Mucosa of stomach (tissue), 1 donor: Measurements from ENCODE around the gene RTL10.

Source experiments
- H3K27me3 ChIP-seq: one replicate; pipeline ENCODE4 v1.7.0; 2013; ENCODE audit warnings: mild to moderate bottlenecking, low read length; ENCODE audit not compliant: control insufficient read depth, insufficient read depth
- H3K36me3 ChIP-seq: one replicate; pipeline ENCODE4 v1.7.0; 2013; ENCODE audit warnings: low read length; ENCODE audit not compliant: control insufficient read depth, insufficient read depth
- H3K4me1 ChIP-seq: one replicate; pipeline ENCODE4 v1.7.0; 2013; ENCODE audit warnings: mild to moderate bottlenecking, low read length; ENCODE audit not compliant: control insufficient read depth, insufficient read depth
- H3K4me3 ChIP-seq: one replicate; pipeline ENCODE4 v1.7.0; 2013; ENCODE audit warnings: low read length
- H3K9ac ChIP-seq: one replicate; pipeline ENCODE4 v1.7.0; 2013; ENCODE audit warnings: mild to moderate bottlenecking, low read length, moderate library complexity
- H3K9me3 ChIP-seq: one replicate; pipeline ENCODE4 v1.7.0; 2013; ENCODE audit warnings: mild to moderate bottlenecking, low read length, moderate library complexity; ENCODE audit not compliant: control insufficient read depth
- donor health status: Pancreatic carcinoma.

Gene RTL10

DNA sequence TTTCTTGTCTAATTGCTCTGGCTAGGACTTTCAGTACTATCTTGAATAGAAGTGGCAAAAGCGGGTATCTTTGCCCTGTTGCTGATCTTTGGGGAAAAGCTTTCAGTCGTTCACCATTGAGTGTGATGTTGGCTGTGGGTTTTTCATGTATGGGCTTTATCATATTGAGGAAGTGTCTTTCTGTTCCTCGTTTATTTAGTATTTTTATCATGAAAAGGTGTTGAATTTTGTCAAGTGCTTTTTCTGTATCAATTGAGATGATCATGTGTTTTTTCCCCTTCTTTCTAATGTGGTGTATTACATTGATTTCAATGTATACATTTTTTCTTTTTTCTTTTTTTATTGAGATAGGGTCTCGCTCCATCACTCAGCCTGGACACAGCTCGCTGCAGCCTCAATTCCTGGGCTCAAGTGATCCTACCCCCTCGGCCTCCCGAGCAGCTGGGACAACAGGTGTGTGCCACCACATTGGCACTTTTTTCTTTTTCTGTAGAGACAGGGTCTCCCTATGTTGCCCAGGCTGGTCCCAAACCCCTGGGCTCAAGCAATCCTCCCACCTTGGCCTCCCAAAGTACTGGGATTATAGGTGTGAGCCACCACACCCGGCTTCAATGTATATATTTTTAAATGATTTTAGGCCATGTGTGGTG lies 5.3 kb upstream of the RTL10 start:
- H3K36me3 ChIP-seq = no peaks in the 10 kb centered on the region
- peaks cover 11% of the 10 kb centered on the region for H3K4me1 ChIP-seq
- no peaks in the 10 kb centered on the region for H3K9me3 ChIP-seq
- H3K9ac ChIP-seq = no peak overlapping the region
- H3K4me3 ChIP-seq = no peak overlapping the region
- H3K27me3 ChIP-seq = no peaks in the 10 kb centered on the region

DNA sequence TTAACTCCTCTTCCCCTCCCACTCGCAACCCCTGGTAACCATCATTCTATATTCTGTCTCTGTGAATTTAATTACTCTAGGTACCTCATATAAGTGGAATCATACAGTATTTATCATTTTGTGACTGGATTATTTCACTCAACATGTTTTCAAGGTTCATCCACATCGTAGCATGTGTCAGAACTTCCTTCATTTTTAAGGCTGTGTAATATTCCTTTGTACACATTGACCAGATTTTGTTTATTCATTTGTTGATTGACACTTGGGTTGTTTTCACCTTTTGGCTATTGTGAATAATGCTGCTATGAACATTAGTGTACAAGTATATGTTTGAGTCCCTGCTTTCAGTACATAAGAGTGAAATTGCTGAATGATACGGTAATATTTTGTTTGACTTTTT lies 2.7 kb upstream of the RTL10 start:
- Histone ChIP-seq H3K4me3 (no peak overlapping the region), H3K9me3 (no peaks in the 10 kb centered on the region), H3K4me1 (peaks cover 29% of the 10 kb centered on the region), H3K36me3 (no peaks in the 10 kb centered on the region), H3K27me3 (no peaks in the 10 kb centered on the region), H3K9ac (no peak overlapping the region)

DNA sequence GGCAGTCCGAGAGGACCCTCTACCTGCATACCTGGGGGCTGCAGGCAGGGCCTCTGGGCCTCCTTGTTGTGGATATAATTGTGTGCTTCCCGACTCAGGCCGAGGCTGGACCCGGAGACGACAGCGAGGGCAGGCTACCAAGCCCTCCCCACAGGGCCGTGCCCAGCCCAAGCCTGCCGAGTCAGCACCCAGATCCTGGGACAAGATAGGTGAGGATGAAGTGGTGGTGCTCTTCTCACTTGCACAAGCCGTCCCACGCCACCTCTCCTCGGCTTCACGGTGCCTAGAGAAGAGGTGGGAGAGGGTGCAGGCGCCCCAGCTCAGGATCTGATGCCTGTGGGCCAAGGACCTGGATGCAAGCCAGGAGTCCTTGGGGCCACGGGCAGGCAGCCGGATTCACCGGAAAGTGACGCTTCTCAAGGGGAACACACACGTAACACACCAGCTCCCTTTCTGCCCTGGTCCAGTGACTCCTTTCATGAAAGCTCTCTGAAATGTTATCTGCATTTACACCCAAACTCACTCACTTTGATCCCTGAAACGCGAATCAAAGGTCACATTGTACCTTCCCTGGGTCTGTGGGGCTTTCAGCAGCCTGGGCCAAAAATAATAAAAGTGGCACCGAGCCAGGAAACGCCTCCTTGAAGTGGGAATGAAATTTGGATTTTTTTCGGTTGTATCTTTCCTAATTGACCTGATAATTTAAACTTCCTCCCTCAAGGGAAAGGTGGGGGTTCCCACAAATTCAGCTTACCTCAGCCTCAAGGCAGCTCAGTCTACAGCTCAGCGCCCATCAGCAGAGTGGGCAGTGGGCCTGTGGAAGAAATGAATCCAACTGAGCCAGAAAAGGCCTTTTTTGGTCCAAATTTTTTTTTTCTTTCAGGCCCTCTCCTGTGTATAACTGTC lies 1.1 kb upstream of the RTL10 start:
- Histone ChIP-seq H3K9ac (peak overlapping the region; percentile 79), H3K27me3 (no peaks in the 10 kb centered on the region)

DNA sequence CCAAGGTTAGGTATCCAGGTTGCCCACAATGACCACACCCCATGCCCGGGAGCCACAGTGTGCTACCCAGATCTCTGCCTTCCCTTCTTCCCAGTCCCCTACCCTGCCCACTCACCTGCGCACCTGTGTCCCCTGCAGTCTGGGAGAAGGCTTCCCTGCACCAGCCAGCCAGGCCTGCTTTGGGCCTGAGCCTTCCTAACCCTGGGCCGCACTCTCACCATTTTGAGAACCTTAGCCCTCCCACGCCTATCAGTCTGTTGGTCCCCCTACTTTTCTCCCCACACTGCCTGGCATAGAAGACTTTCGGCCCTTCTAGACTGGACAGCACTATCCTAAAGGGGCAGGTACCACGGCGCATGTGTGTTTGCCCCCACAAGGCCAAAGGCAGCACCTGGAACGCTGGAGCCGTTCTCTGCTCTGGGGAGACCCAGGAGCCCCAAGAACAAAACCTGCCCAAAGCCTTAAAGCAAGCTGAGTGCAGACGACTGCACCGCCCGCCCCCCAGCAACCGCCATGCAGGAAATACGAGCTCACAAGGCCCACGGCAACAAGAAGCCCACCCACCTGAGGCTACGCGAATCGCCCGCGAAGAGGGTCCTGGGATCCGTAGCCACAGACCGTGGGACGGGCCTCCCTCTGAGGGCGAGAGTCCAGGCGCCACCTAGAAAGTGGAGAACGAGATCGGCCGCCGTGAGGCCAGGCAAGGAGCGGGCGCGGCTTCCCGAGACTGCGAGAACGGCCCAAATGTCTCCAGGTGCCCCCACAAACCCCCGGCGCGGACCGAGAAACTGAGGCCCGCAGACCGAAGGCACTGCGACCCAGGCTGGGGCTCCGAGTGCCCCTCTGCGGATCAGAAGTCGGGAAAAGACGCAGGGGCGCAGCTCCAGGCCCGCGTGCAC lies 546 bp downstream of the RTL10 start:
- H3K9ac ChIP-seq = peak overlapping the region; percentile 88
- H3K36me3 ChIP-seq = peaks cover 4% of the 10 kb centered on the region
- H3K9me3 ChIP-seq = no peaks in the 10 kb centered on the region
- H3K4me3 ChIP-seq = peak overlapping the region; percentile 87
- H3K4me1 ChIP-seq = peaks cover 37% of the 10 kb centered on the region
- H3K27me3 ChIP-seq = no peaks in the 10 kb centered on the region

More for the DNA sequence above, 1.1 kb upstream of the RTL10 start:
- H3K4me3 ChIP-seq = peak overlapping the region; percentile 87
- H3K9me3 ChIP-seq = no peaks in the 10 kb centered on the region
- H3K36me3 ChIP-seq = peaks cover 4% of the 10 kb centered on the region
- peaks cover 37% of the 10 kb centered on the region for H3K4me1 ChIP-seq

DNA sequence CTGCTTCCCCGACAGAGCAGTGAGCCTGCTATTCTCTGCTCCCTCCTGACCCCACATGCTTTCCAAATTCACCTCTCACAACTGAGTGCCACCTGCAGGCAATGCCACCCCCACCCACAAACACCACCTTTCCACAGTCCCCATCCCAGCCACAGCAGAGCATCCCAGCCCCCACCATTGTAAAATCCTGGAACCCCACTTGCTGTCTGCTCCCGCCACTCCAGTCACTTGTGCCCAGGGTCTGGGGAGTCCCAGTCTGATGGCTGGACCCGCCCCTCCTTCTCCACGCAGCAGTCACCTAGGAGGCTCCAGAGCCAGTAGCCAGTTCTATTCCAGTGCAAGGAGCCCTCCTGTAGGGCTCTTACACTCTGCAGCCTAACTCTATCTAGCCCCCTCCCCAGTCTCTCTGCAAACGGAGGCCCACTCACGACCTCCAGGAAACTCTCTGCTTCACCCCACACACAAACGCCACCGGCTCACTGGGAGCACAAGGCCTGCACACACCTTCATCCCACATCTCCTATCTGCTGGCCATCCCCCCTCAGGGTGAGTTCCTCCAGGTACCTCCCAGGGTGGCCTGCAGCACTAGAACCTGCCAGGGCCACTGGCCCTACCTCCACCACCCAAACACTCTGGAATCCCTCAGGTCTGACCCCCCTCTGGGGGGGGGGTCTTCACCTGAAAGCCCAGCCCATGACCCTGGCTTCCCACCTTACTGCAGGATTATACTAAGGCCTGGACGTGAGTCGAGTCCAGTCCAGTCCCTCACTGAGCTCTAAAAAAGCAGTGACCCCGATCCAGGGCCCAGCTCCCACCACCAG lies 1.4 kb downstream of the RTL10 start:
- no peaks in the 10 kb centered on the region for H3K9me3 ChIP-seq
- H3K9ac ChIP-seq = peak overlapping the region; percentile 88
- peaks cover 45% of the 10 kb centered on the region for H3K4me1 ChIP-seq
- peaks cover 4% of the 10 kb centered on the region for H3K36me3 ChIP-seq
- peak overlapping the region; percentile 87 for H3K4me3 ChIP-seq
- no peaks in the 10 kb centered on the region for H3K27me3 ChIP-seq

DNA sequence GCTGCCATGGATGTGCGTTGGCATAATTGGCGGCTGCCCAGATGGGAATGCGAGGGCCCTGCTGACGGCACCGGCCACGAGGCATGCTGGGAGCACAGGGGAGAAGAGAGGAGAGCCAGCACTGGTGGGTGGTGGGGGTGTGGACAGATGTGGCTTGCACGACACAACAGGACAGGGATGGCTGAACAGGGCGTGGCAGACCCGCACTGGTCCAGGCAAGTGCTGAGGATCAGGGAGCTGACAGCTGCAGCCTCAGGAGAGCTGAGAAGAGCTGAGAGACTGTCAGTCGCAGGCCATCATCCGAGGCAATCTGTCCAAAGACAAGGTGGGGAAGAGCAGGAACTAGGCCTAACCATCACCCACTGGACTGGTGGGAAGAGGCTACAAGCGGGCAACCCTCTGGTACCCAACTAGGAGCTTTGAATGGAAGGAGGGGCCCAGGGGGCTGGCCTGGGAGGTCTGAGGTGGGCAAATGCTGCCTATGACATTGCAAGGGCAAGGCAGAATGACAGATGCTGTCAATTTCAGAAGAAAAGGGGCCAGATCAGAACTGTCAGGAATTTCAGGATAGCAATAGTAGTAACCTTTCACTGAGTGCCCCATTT lies 2.4 kb downstream of the RTL10 start:
- H3K27me3 ChIP-seq = no peaks in the 10 kb centered on the region
- H3K9me3 ChIP-seq = no peaks in the 10 kb centered on the region
- no peak overlapping the region for H3K4me3 ChIP-seq
- peak overlapping the region; percentile 88 for H3K9ac ChIP-seq
- H3K4me1 ChIP-seq = peaks cover 48% of the 10 kb centered on the region
- peaks cover 4% of the 10 kb centered on the region for H3K36me3 ChIP-seq

DNA sequence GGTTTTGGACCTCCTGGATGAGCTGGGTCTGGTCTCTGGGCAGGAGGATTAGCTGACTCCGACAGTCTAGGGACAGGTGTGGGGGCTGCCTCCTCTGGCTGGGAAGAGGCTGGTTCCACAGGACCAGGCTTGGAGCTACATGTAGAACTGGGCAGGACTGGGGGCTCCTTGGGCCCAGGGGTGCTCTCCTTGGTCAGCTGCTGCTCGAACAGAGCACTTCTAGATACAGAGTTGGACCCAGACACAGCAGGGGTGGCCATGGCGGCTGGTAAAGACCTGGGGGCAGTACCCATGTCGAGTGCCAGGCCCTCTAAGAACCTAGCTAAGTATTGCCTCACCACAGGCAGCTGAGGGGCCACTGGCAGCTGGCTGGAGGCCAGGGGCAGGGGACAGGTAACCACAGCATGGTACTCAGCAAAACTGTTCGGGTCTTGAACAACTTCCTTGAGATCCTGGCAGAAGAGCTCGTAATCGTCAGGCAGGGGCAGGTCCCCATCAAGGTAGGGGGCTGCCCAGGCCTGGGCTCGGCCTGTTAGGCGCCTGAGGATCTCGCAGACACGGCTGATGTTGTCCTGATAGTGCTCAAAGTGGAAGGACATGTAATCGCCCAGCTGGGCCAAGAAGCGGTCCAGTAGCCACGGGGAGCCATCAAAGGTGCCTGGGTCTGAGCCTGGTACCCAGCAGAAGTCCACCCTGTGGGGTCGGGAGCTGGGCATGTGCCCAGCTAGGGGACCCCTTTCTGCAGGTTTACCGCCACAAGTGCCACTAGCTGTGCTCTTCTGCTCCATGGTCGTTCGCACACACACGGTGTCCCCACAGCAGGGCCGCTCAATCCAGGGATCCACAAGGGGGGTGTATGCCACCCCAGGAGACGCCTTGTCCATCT lies 3.1 kb downstream of the RTL10 start:
- no peak overlapping the region for H3K9ac ChIP-seq
- no peak overlapping the region for H3K4me3 ChIP-seq
- peaks cover 4% of the 10 kb centered on the region for H3K36me3 ChIP-seq
- no peaks in the 10 kb centered on the region for H3K9me3 ChIP-seq
- no peaks in the 10 kb centered on the region for H3K27me3 ChIP-seq
- peaks cover 48% of the 10 kb centered on the region for H3K4me1 ChIP-seq

DNA sequence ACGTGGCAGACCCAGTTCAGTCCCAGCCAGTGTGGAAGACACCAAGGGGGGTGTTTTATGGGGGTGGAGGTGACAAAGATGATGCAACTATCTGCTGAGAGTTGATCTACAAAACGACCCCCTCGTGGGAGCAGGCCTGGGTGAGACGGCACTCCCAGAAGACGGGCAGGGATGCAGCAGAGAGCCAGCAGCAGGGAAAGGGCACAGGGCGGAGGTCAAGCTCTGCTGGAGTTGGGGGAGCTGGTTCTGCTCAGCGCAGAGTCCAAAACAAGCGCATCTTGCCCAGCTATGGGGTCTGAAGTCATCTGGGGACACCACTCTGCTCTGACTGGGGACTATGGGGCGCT lies 3.9 kb downstream of the RTL10 start:
- Histone ChIP-seq H3K9me3 (no peaks in the 10 kb centered on the region), H3K4me1 (peaks cover 42% of the 10 kb centered on the region), H3K4me3 (no peak overlapping the region), H3K36me3 (peaks cover 4% of the 10 kb centered on the region), H3K27me3 (no peaks in the 10 kb centered on the region), H3K9ac (no peak overlapping the region)

DNA sequence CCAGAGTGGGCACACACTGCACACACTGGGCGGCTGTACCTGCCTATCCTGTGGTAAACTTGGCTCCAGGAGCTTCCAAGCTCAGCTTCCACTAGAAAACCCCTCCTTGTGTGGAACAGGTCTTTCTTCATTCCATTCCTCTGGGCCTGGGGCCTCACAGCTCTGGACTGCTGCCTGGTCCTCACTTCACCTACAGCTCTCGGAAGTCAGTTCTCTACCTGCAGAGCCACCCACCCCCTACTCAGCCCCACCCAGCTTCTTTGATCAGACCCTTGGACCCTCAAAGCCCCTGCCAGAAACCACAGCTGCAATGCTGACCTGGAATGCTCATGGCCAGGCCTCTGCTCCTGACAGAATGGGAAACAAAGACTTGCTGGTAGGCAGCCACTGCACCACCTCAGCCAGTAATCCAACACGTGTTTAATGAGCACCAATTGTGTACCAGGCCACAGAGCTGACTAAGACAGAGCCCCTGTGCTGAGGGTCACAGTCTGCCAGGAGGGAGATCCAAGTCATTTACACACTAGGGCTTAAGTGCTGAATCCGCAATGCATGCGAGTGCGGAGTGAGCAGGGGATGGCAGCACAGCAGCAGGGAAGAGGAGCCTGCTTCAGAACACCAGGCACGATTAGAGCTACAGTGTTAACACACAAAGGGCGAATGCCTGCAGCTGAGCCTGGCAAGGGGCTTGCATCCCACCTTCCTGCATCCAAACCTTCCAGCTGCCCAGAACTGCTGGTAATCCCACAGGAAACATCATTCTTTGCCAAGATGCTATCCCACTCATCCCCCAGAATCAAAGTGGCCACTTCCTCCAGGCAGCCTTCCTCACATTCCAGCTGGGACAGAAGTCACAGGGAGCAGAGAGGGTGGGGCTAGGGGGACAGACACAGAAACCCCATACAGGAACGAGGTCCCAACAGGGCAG lies 4.6 kb downstream of the RTL10 start:
- no peaks in the 10 kb centered on the region for H3K9me3 ChIP-seq
- no peak overlapping the region for H3K9ac ChIP-seq
- no peak overlapping the region for H3K4me3 ChIP-seq
- no peaks in the 10 kb centered on the region for H3K27me3 ChIP-seq
- peaks cover 4% of the 10 kb centered on the region for H3K36me3 ChIP-seq
- H3K4me1 ChIP-seq = peaks cover 39% of the 10 kb centered on the region
